DND-41 (cell line): Measurements from ENCODE around the gene DOLPP1.

Experiments used
- ATAC-seq: fragments of 200-7000 bp; cut with Tn5 transposase; 3 replicates; pipeline ENCODE4 v1.9.1; 2021; ENCODE audit warnings: low read depth; ENCODE audit not compliant: insufficient read depth
- DNase-seq: peaks from one replicate; pipeline ENCODE4 v3.0.0-alpha.2; 2020
- H2AFZ ChIP-seq: 2 replicates; pipeline ENCODE4 v1.6.0; 2012; ENCODE audit warnings: low read depth, low read length
- H3K27ac ChIP-seq: 2 replicates; pipeline ENCODE4 v1.5.1; 2012; ENCODE audit warnings: low read length, inconsistent platforms
- H3K27me3 ChIP-seq: fragments of 200-600 bp; sonication (generic); 2 replicates; pipeline ENCODE4 v1.6.0; 2012; ENCODE audit warnings: low read length, mild to moderate bottlenecking, inconsistent platforms; ENCODE audit not compliant: insufficient read depth, poor library complexity
- H3K36me3 ChIP-seq: 2 replicates; pipeline ENCODE4 v1.5.1; 2012; ENCODE audit warnings: low read length, inconsistent platforms; ENCODE audit not compliant: insufficient read depth
- H3K4me1 ChIP-seq: 2 replicates; pipeline ENCODE4 v1.5.1; 2012; ENCODE audit warnings: mild to moderate bottlenecking, low read length; ENCODE audit not compliant: insufficient read depth
- H3K4me2 ChIP-seq: 2 replicates; pipeline ENCODE4 v1.6.0; 2012; ENCODE audit warnings: mild to moderate bottlenecking, moderate library complexity, low read length, inconsistent platforms; ENCODE audit not compliant: insufficient read depth
- H3K4me3 ChIP-seq, 2 experiments: fragments of 200-600 bp in 1 of 2; shearing (Covaris generic) in 1 of 2; 2 replicates each; pipeline ENCODE4 v1.5.1; 2012 to 2016; ENCODE audit warnings: inconsistent platforms in 2 of 2, low read length in 2 of 2, mild to moderate bottlenecking in 2 of 2, low read depth in 1 of 2, moderate library complexity in 1 of 2
- H3K79me2 ChIP-seq: 2 replicates; pipeline ENCODE4 v1.6.0; 2012; ENCODE audit warnings: low read length, inconsistent platforms; ENCODE audit not compliant: insufficient read depth
- H3K9ac ChIP-seq: 2 replicates; pipeline ENCODE4 v1.6.0; 2012; ENCODE audit warnings: low read depth, mild to moderate bottlenecking, inconsistent platforms, low read length, moderate library complexity
- H3K9me3 ChIP-seq: 2 replicates; pipeline ENCODE4 v1.5.1; 2012; ENCODE audit warnings: low read length, moderate library complexity, mild to moderate bottlenecking, inconsistent platforms; ENCODE audit not compliant: insufficient read depth, severe bottlenecking
- H4K20me1 ChIP-seq: 2 replicates; pipeline ENCODE4 v1.6.0; 2012; ENCODE audit warnings: low read length; ENCODE audit not compliant: insufficient read depth
- EZH2 ChIP-seq: IDR thresholded peaks from 3 replicates; pipeline ENCODE4 v1.6.1; 2012; ENCODE audit warnings: borderline replicate concordance, low read depth, mild to moderate bottlenecking, moderate library complexity, low read length, inconsistent platforms; ENCODE audit not compliant: severe bottlenecking
- TF ChIP-seq, protein P1 (sequence below): IDR thresholded peaks from 2 replicates; pipeline ENCODE4 v1.5.1; 2012; ENCODE audit warnings: borderline replicate concordance, low read length, moderate library complexity, mild to moderate bottlenecking; ENCODE audit not compliant: poor library complexity, severe bottlenecking; ENCODE audit errors: extremely low read depth

Gene DOLPP1

GRCh38 chr9:129100383-129101169 is 19.7 kb downstream of the DOLPP1 start:
- DNase-seq (no peak), ATAC-seq (no peak)
- no peak overlapping the region for H3K4me2 ChIP-seq
- no peaks in the 10 kb centered on the region for H4K20me1 ChIP-seq
- no peaks in the 10 kb centered on the region for H3K79me2 ChIP-seq
- no peaks in the 10 kb centered on the region for H3K36me3 ChIP-seq
- H3K9ac ChIP-seq: no peak overlapping the region
- no peaks in the 10 kb centered on the region for H3K27me3 ChIP-seq
- H3K4me3 ChIP-seq: no peak overlapping the region
- H3K4me1 ChIP-seq: no peaks in the 10 kb centered on the region
- H3K27ac ChIP-seq: no peak overlapping the region
- TF ChIP-seq, protein P1, sequence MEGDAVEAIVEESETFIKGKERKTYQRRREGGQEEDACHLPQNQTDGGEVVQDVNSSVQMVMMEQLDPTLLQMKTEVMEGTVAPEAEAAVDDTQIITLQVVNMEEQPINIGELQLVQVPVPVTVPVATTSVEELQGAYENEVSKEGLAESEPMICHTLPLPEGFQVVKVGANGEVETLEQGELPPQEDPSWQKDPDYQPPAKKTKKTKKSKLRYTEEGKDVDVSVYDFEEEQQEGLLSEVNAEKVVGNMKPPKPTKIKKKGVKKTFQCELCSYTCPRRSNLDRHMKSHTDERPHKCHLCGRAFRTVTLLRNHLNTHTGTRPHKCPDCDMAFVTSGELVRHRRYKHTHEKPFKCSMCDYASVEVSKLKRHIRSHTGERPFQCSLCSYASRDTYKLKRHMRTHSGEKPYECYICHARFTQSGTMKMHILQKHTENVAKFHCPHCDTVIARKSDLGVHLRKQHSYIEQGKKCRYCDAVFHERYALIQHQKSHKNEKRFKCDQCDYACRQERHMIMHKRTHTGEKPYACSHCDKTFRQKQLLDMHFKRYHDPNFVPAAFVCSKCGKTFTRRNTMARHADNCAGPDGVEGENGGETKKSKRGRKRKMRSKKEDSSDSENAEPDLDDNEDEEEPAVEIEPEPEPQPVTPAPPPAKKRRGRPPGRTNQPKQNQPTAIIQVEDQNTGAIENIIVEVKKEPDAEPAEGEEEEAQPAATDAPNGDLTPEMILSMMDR: no peak
- no peak for TF ChIP-seq EZH2
- no peaks in the 10 kb centered on the region for H3K9me3 ChIP-seq
- H2AFZ ChIP-seq: no peak overlapping the region

DNA sequence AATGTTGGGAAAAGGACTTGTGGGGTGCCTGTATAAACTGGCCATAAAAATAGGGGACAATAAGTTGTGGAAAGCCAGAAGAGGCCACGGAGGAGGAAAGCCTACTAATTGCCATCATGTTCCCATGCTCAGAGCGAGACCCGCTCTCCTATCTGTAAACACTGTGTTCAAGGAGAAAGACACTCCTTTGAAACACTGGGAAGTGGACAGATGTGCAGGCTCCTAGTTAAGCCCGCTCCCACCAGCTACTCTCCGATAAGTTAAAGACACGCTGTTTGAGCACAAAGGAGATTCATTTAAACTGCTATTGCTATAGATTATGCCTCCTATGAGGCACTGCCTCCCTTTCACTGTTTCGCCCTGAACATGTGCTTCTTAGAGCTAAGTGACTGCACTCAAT is 20.4 kb downstream of the DOLPP1 start:
- no peaks in the 10 kb centered on the region for H3K4me1 ChIP-seq
- DNase-seq: no peak
- H3K79me2 ChIP-seq: no peaks in the 10 kb centered on the region
- H3K4me3 ChIP-seq: no peak overlapping the region
- TF ChIP-seq, protein P1: no peak
- no peak for TF ChIP-seq EZH2
- H3K27ac ChIP-seq: no peak overlapping the region
- no peaks in the 10 kb centered on the region for H3K27me3 ChIP-seq
- no peak overlapping the region for H3K4me2 ChIP-seq
- ATAC-seq: no peak
- no peak overlapping the region for H2AFZ ChIP-seq
- no peaks in the 10 kb centered on the region for H4K20me1 ChIP-seq
- H3K36me3 ChIP-seq: no peaks in the 10 kb centered on the region
- H3K9me3 ChIP-seq: no peaks in the 10 kb centered on the region
- H3K9ac ChIP-seq: no peak overlapping the region

DNA sequence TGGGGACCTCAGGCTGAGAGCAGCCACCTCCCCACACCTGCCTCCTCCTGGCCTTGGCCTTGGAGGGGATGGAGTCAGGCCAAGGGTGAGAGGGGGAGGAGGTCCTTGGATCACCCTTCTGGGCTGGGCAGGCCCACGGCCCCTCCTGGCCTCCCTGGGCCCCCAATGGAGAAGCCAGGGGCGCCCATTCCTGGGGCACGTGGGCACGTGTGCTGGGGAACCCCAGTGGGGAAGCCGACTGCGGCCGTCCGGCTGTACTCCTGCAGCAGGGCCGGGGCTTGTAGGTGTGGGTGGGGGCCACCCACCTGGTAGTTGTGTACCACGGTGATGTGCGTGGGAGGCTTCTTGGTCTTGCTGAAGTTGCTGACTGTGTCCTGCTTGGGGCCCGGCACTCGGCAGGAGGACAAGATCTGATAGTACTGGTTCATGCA is 21.2 kb downstream of the DOLPP1 start:
- Histone ChIP-seq H3K9me3 (no peaks in the 10 kb centered on the region), H3K36me3 (no peaks in the 10 kb centered on the region), H4K20me1 (no peaks in the 10 kb centered on the region), H2AFZ (no peak overlapping the region), H3K4me1 (no peaks in the 10 kb centered on the region), H3K27me3 (no peaks in the 10 kb centered on the region), H3K27ac (no peak overlapping the region), H3K4me3 (no peak overlapping the region), H3K79me2 (no peaks in the 10 kb centered on the region), H3K4me2 (no peak overlapping the region), H3K9ac (no peak overlapping the region)
- no peak for ATAC-seq
- TF ChIP-seq EZH2: no peak
- TF ChIP-seq, protein P1: no peak
- DNase-seq: no peak
